Hematopoietic multipotent progenitor cell treated with erythropoietin and hydrocortisone succinate and interleukin-3 and kit ligand, for 15 days (in vitro differentiated cells): ENCODE data around the gene EEF1AKMT1.
"Not testable (repeated sequence)": the region's sequence is repeated elsewhere in the genome, so short reads cannot be mapped to it uniquely, and the experiment has no call there.

Experiments used
- DNase-seq: peaks from one replicate; pipeline ENCODE4 v3.0.0-alpha.2; 2015; ENCODE audit warnings: low spot score

The EEF1AKMT1 gene

GRCh38 chr13:20696073-20696472 lies 77.7 kb downstream of the EEF1AKMT1 start:
- DNase-seq = no peak

- DNase-seq = no peak
These were observed 82.1 kb downstream of the EEF1AKMT1 start for GRCh38 chr13:20691616-20692015.

DNA sequence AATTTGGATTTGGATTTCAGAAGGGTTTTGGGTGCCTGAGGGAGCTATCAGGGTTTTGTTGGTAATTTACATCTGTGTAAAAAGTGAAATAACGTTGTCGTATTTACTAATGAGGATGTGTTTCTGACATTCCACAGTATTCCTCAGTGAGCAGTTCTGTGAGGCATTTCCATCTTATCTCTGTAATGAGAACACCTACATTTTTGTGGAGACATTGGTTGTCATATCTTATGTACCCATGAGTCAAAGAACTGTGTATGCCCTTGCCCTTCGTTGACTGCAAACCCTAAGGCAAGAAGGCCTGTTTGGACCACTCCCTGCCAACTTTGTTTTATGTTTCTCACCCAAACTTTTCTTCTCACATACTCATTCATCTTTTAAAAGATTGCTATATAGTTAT lies 84.5 kb downstream of the EEF1AKMT1 start:
- DNase-seq = no peak

GRCh38 chr13:20686863-20687579 lies 86.7 kb downstream of the EEF1AKMT1 start:
- no peak for DNase-seq

- no peak for DNase-seq
These were observed 87.6 kb downstream of the EEF1AKMT1 start for GRCh38 chr13:20686167-20686566.

DNA sequence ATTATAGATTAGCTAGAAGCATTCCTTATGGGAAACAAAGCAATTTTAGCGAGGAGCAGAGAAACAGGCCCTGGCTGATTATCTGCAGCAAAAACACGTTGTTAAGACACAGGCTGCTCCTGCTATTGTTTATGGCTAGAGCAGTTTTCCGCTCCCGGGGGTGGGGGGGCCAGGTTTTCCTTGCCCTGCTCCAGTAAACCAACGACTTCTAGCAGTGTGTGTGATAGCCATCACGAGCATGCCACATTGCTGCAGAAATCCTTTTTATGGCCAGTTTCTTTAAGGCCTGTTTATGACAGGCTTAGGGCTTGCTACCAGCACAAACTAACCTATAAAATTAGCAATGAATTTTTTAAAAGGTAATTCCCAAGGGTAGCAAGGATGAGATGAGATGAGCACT lies 88.7 kb downstream of the EEF1AKMT1 start:
- DNase-seq = no peak

DNA sequence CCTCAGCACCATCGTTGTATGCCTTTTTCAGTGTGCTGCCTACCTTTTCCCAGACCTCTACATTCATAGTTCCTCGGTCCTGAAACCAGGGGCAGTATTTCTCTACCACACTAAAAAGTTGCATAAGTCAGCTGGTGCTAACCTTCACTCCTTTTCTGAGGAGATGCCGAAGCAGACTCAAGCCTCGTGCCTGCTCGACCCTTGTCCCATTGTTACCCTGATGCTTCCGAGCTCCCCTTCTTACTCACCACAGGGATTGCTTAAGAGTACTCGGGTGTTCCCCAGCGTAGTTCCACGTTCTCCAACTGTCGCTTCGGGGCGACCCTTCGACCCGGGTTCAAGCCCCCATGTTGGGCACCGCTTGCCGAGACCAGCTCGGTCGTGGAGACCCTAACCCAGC lies 89.2 kb downstream of the EEF1AKMT1 start:
- DNase-seq = no peak

- no peak for DNase-seq
These were observed 89.7 kb downstream of the EEF1AKMT1 start for GRCh38 chr13:20684041-20684440.

DNA sequence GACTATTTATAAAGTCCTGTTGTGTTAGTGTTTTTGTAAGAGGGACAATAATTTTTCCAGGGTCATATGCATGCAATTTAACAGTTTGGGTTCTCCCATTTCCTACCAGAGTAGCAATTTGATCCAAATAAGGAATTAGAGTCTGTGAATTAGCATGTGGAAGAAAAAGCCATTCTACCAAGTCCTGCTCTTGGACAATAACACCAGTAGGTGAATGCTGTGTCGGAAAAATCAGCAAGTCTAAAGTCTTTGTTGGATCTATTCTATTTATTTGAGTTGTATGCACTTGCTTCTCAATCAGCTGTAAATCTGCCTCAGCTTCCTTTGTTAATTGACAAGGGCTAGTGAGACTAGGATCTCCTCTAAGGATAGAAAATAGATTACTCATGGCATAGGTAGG lies 91.7 kb downstream of the EEF1AKMT1 start:
- no peak for DNase-seq

DNA sequence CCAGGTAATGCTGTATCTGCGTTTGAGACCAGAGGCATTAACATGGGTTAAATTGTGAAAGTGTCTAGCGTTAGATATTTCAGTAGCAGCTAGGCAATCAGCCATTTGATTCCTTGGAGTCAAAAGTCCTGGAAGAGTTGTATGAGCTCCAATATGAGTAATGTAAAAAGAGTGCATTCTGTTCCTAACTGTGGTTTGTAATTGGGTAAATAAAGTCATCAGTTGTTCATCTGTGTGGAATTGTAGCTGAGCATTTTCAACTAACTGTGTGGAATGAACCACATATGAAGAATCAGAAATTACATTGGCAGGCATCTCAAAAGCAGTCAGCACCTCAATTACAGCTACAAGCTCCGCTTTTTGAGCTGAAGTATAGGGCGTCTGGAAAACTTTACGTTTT lies 92.3 kb downstream of the EEF1AKMT1 start:
- DNase-seq = not testable (repeated sequence)

DNA sequence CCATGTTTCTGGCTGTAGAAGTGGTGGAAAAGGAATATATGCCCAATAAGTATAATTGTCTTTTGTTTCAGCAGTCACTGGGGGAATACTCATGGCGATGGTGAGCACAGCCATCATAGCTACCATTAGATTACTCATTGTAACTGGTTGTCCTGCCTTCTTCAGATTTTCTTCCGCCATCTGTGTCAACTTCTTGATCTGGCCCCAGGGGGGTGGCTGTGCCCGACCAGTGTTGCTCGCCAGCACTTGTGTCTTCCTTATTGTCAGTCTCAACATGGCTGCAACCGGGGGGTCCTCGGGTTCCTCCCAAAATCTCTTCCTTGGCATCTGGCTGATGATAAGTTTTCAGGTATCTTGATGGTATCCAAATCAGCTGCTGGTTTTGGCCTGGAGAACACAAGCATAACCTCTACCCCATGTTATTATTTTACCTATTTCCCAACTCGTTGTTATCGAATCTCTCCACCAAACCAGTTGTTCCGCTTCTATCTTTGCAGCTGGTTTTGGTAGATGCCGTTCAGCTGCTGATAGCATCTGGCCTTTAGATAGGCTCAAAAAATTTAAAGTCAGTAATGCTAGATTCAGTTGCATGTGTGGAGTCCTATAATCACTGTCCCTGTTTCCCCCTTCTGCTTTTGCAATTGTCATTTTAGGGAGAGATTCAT lies 93.2 kb downstream of the EEF1AKMT1 start:
- no peak for DNase-seq

DNA sequence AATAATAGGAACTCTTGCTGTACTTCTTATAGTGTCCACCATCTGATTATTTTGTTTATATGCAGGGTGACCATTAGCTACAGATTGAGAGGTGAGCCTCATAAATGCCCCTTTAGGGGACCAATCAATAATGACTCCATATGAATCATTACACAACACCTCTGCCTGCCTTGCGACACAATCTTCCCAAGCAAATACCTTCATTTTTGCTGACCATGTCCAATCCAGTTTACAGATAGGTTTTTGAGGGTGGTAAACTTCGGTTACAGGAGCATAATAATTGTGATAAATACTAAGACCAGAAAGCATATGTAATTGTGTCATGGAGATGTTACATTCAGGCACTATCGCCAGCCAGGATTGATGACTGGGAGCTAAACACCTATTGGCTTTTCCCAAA lies 93.9 kb downstream of the EEF1AKMT1 start:
- no peak for DNase-seq
